Liver (tissue), 9 donors: ENCODE results near the gene CENPU. TPM values are rescaled to one million over a fixed set of nuclear protein-coding genes. Genes with fewer than 3 reads are reported as not detected.

Source experiments
- DNase-seq: peaks from one replicate; pipeline ENCODE4 v3.0.0-alpha.2; 2017; ENCODE audit warnings: low spot score
- H3K27ac ChIP-seq, 2 donors: one replicate each; pipeline ENCODE4 v1.7.0; 2013; ENCODE audit warnings: inconsistent platforms in 2 of 2, low read length in 2 of 2, control low read depth in 1 of 2, low read depth in 1 of 2, mild to moderate bottlenecking in 1 of 2
- H3K27me3 ChIP-seq, 4 donors: one replicate each; pipeline versions ENCODE4 v1.6.1 to v1.7.0; 2013; ENCODE audit warnings: low read length in 3 of 4, inconsistent platforms in 1 of 4, mild to moderate bottlenecking in 1 of 4, moderate library complexity in 1 of 4; ENCODE audit not compliant: control insufficient read depth in 4 of 4, insufficient read depth in 4 of 4
- H3K36me3 ChIP-seq, 4 donors: one replicate each; pipeline versions ENCODE4 v1.6.1 to v1.7.0; 2013; ENCODE audit warnings: low read length in 3 of 4, mild to moderate bottlenecking in 3 of 4, low read depth in 1 of 4, moderate library complexity in 1 of 4; ENCODE audit not compliant: control insufficient read depth in 4 of 4, insufficient read depth in 3 of 4
- H3K4me1 ChIP-seq, 4 donors: one replicate each; pipeline versions ENCODE4 v1.6.1 to v1.7.0; 2013; ENCODE audit warnings: low read length in 3 of 4, mild to moderate bottlenecking in 3 of 4, moderate library complexity in 1 of 4; ENCODE audit not compliant: control insufficient read depth in 4 of 4, insufficient read depth in 4 of 4
- H3K4me3 ChIP-seq, 3 donors: one replicate each; pipeline versions ENCODE4 v1.6.1 to v1.7.0; 2013; ENCODE audit warnings: low read length in 3 of 3, control low read depth in 1 of 3, low read depth in 1 of 3, mild to moderate bottlenecking in 1 of 3
- H3K9ac ChIP-seq, 2 donors: one replicate each; pipeline ENCODE4 v1.7.0; 2013; ENCODE audit warnings: low read length in 2 of 2, mild to moderate bottlenecking in 2 of 2, moderate library complexity in 2 of 2, control low read depth in 1 of 2, low read depth in 1 of 2
- H3K9me3 ChIP-seq, 4 donors: one replicate each; pipeline versions ENCODE4 v1.6.1 to v1.7.0; 2013; ENCODE audit warnings: low read length in 3 of 4; ENCODE audit not compliant: control insufficient read depth in 4 of 4
- ATF3 ChIP-seq: IDR thresholded peaks from 2 replicates; pipeline ENCODE4 v1.6.1; 2016; ENCODE audit warnings: antibody characterized with exemption
- CTCF ChIP-seq: fragments of 150-350 bp; IDR thresholded peaks from 2 replicates; pipeline ENCODE4 v1.5.1; 2017; ENCODE audit warnings: improper control_type of control experiment, low read depth, low read length; ENCODE audit not compliant: missing input control
- EGR1 ChIP-seq, 2 donors: IDR thresholded peaks; 2 replicates each; pipeline ENCODE4 v1.6.1; 2016 to 2018; ENCODE audit warnings: antibody characterized with exemption in 2 of 2, low read depth in 2 of 2
- FOXA1 ChIP-seq: IDR thresholded peaks from 2 replicates; pipeline ENCODE4 v1.6.1; 2016; ENCODE audit warnings: antibody characterized with exemption
- FOXA2 ChIP-seq: IDR thresholded peaks from 2 replicates; pipeline ENCODE4 v1.6.1; 2016; ENCODE audit warnings: antibody characterized with exemption
- GABPA ChIP-seq, 2 donors: IDR thresholded peaks in 1 of 2; conservative IDR thresholded peaks in 1 of 2; 2 replicates each; pipeline ENCODE4 v1.6.1; 2016; ENCODE audit warnings: antibody characterized with exemption in 2 of 2, mild to moderate bottlenecking in 1 of 2, moderate library complexity in 1 of 2
- HNF4A ChIP-seq, 2 donors: conservative IDR thresholded peaks; 2 replicates each; pipeline ENCODE4 v1.6.1; 2016; ENCODE audit warnings: antibody characterized with exemption in 2 of 2, mild to moderate bottlenecking in 2 of 2
- HNF4G ChIP-seq: IDR thresholded peaks from 2 replicates; pipeline ENCODE4 v1.6.1; 2016; ENCODE audit warnings: antibody characterized with exemption
- JUND ChIP-seq, 2 donors: IDR thresholded peaks; 2 replicates each; pipeline ENCODE4 v1.6.1; 2016; ENCODE audit warnings: antibody characterized with exemption in 2 of 2
- MAX ChIP-seq: IDR thresholded peaks from 2 replicates; pipeline ENCODE4 v1.6.1; 2016; ENCODE audit warnings: antibody characterized with exemption
- NR2F2 ChIP-seq: IDR thresholded peaks from 2 replicates; pipeline ENCODE4 v1.6.1; 2016; ENCODE audit warnings: antibody characterized with exemption
- RAD21 ChIP-seq, 2 donors: IDR thresholded peaks; 2 replicates each; pipeline ENCODE4 v1.6.1; 2016; ENCODE audit warnings: antibody characterized with exemption in 2 of 2, mild to moderate bottlenecking in 2 of 2
- REST ChIP-seq: IDR thresholded peaks from 2 replicates; pipeline ENCODE4 v1.6.1; 2016; ENCODE audit warnings: antibody characterized with exemption, mild to moderate bottlenecking
- RXRA ChIP-seq, 2 donors: IDR thresholded peaks; 2 replicates each; pipeline ENCODE4 v1.6.1; 2017 to 2018; ENCODE audit warnings: antibody characterized with exemption in 2 of 2, mild to moderate bottlenecking in 1 of 2
- SP1 ChIP-seq: IDR thresholded peaks from 2 replicates; pipeline ENCODE4 v1.6.1; 2018; ENCODE audit warnings: antibody characterized with exemption, mild to moderate bottlenecking
- TAF1 ChIP-seq: conservative IDR thresholded peaks from 2 replicates; pipeline ENCODE4 v1.6.1; 2016; ENCODE audit warnings: antibody characterized with exemption, mild to moderate bottlenecking
- YY1 ChIP-seq: IDR thresholded peaks from 2 replicates; pipeline ENCODE4 v1.6.1; 2016; ENCODE audit warnings: antibody characterized with exemption, mild to moderate bottlenecking
- WGBS: extraction: QIAGEN DNeasy Blood & Tissue Kit; methylation state at CpG from one replicate; pipeline ENCODE4 v1.1.7; 2013; 5-methylcytosine and 5-hydroxymethylcytosine counted together
- polyA plus RNA-seq, 2 donors: library from polyadenylated mRNA; stranded (reverse) in 1 of 2; unstranded in 1 of 2; fragments of 200-250 nt in 1 of 2; fragments of >200 nt in 1 of 2; fragmentation: Nextera tagmentation in 1 of 2; extraction: Ambion mirVana in 1 of 2; gene quantifications; one replicate each; pipeline versions ENCODE4 v1.2.1 to v1.2.3, GENCODE V29; 2013 to 2015
- total RNA-seq, 2 donors: library from RNA; depleted of rRNA; stranded (reverse); fragments of >200 nt; gene quantifications; one replicate each; pipeline ENCODE4 v1.2.3, GENCODE V29; 2014
- TF ChIP-seq, protein P1 (sequence below): IDR thresholded peaks from 2 replicates; pipeline ENCODE4 v1.6.1; 2016; ENCODE audit warnings: antibody characterized with exemption
- donor health status: healthy.
- donor health status: healthy.
- donor health status: healthy.
- donor health status: healthy.
- donor health status: healthy.

The CENPU gene
- total and polyA plus RNA-seq, 4 donors: 1.2 to 22.0 (median 1.8) TPM

DNA sequence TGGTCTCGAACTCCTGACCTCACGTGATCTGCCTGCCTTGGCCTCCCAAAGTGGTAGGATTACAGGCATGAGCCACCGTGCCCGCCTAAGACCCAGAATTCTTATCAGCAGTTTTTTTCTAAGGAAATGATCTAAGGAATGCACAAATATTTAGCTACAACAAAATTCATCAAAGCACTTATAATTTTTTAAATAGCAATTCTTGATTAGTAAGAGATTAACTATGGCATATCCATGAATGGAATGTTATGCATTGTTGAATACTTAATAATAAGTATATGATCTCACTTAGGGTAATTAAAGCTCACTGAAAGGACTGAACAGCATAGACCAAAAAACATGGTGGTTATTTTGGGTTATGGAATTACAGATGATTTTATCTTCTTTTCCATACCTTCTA is 18.4 kb downstream of the CENPU start:
- Histone ChIP-seq H3K9me3 (no peaks in the 10 kb centered on the region), H3K4me1 (no peaks in the 10 kb centered on the region), H3K27ac (no peak overlapping the region), H3K36me3 (no peaks in the 10 kb centered on the region), H3K27me3 (no peaks in the 10 kb centered on the region), H3K4me3 (no peak overlapping the region), H3K9ac (no peak overlapping the region)
- TF ChIP-seq SP1 (no peak), YY1 (no peak), TAF1 (no peak), REST (no peak), RAD21 (IDR thresholded peaks at IDR 0.05) (no peak), HNF4A (conservative IDR thresholded peaks at IDR 0.05) (no peak), ATF3 (no peak), JUND (IDR thresholded peaks at IDR 0.05) (no peak), FOXA2 (no peak), NR2F2 (no peak), RXRA (IDR thresholded peaks at IDR 0.05) (no peak), MAX (no peak), HNF4G (no peak), FOXA1 (no peak), GABPA (IDR thresholded peaks at IDR 0.05 in 1 of 2, conservative IDR thresholded peaks at IDR 0.05 in 1 of 2) (no peak), CTCF (no peak), EGR1 (IDR thresholded peaks at IDR 0.05; ENCODE audit: low read depth in 2 of 2) (no peak)
- TF ChIP-seq, protein P1, sequence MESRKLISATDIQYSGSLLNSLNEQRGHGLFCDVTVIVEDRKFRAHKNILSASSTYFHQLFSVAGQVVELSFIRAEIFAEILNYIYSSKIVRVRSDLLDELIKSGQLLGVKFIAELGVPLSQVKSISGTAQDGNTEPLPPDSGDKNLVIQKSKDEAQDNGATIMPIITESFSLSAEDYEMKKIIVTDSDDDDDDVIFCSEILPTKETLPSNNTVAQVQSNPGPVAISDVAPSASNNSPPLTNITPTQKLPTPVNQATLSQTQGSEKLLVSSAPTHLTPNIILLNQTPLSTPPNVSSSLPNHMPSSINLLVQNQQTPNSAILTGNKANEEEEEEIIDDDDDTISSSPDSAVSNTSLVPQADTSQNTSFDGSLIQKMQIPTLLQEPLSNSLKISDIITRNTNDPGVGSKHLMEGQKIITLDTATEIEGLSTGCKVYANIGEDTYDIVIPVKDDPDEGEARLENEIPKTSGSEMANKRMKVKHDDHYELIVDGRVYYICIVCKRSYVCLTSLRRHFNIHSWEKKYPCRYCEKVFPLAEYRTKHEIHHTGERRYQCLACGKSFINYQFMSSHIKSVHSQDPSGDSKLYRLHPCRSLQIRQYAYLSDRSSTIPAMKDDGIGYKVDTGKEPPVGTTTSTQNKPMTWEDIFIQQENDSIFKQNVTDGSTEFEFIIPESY: no peak
- 92% methylated on average over 4 of the region's 4 CpGs for WGBS
- no peak for DNase-seq

GRCh38 chr4:184713887-184714286 is 20.0 kb downstream of the CENPU start:
- no peak overlapping the region for H3K9ac ChIP-seq
- no peaks in the 10 kb centered on the region for H3K9me3 ChIP-seq
- WGBS: 70% methylated on average over 2 of the region's 2 CpGs
- no peak overlapping the region for H3K27ac ChIP-seq
- DNase-seq: no peak
- no peak for TF ChIP-seq CTCF
- TF ChIP-seq MAX: no peak
- no peak for TF ChIP-seq JUND (IDR thresholded peaks at IDR 0.05)
- TF ChIP-seq SP1: no peak
- TF ChIP-seq EGR1 (IDR thresholded peaks at IDR 0.05; ENCODE audit: low read depth in 2 of 2): no peak
- no peaks in the 10 kb centered on the region for H3K36me3 ChIP-seq
- H3K4me1 ChIP-seq: no peaks in the 10 kb centered on the region
- no peak overlapping the region for H3K4me3 ChIP-seq
- no peaks in the 10 kb centered on the region for H3K27me3 ChIP-seq
